Inflammatory macrophage (primary cell): ENCODE data around the gene DECR2.

Source experiments
- DNase-seq, 2 donors: peaks; one replicate each; pipeline ENCODE4 v3.0.0-alpha.2; 2020 to 2022

DECR2 gene

DNA sequence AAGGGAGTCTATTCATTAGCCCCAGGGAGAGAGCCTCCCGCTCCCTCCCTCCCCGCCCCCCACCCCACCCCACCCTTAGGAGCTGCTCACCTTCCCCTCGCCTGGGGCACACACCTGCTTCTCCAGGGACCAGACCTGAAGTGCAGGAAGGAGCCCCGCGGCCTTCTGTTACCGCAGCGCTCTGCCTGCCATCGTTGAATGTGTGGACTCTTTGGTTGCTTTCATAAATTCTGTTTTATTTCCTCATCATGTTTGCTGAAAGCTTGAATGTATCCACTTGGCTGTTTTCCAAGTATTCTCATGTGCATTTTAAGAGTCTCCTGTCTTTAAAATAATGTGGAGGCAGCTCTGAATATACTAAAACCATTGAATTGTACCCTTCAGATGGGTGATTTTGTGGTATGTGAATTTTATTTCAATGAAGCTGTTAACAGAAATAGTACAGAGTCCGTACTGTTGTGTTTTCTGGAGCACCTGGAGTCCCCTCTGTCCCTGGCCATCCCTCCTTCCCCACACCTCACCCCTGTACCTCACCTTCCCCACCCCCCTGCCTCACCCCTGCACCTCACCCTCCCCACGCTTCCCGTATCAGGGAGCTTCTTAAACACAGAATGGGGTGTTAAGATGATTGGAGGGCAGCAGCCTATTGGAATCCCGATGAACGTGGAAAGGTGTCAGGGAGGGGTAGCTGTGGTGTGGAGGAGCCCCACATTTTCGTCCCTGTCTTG is 49.3 kb downstream of the DECR2 start:
- DNase-seq, result no peak

DNA sequence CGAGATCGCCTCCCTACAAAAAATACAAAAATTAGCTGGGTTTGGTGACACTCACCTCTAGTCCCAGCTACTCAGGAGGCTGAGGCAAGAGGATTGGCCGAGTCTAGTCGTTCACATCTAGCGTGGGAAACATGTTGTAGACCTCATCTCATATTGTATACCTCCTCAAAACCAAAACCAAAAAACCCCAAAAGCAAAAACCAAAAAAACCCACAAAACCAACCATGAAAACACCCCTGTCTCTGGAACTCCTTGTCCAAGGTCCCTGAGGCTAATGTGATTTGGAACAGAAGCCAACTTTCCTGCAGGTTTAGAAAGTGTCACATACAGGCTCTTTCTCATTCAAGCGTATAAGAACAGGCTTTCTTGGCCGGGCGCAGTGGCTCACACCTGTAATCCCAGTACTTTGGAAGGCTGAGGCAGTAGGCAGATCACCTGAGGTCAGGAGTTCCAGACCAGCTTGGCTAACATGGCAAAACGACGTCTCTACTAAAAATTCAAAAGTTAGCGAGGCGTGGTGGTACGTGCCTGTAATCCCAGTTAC is 52.8 kb downstream of the DECR2 start:
- DNase-seq, result no peak

DNA sequence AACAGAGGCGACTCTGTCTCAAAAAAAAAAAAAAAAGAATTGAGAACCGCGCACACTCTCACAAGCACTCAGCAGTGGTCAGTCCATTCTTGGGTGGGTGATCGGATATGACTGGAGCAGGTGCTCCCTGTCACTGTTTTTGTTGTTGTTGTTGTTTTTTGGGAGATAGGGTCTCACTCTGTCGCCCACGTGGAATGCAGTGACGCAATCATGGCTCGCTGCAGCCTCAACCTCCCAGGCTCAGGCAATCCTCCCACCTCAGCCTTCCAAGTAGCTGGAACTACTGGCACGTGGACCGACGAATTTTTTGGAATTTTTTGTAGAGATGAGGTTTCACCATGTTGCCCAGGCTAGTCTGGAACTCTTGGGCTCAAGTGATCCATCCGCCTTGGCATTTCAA is 53.8 kb downstream of the DECR2 start:
- no peak for DNase-seq

DNA sequence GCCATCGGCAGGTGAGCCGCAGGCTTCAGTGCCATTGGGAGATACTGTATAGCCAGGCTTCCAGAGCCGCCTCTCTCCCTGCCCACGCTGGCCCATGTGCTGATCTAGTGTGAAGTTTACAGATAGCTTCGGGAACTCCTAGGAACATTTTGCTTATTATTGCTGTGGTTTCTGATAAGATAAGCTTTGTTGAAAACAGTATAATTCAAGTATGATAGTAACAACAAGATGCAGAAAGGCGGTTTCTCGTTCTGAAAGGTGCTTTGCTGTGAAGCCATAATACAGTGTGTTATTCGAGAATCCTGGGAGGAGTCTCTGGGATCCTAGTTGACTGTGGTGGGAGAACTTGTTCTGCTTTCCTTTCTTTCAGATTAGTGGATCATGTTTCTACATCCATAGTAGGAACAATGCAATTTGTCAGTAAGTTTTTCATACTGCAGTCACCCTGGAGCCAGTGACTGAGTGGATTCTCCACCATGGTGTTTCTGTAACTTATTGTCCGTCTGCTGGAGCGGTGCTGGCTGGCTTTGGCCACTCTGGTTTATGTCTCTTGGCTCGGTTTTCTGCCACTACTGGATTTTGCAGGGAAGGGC is 55.3 kb downstream of the DECR2 start:
- no peak for DNase-seq

DNA sequence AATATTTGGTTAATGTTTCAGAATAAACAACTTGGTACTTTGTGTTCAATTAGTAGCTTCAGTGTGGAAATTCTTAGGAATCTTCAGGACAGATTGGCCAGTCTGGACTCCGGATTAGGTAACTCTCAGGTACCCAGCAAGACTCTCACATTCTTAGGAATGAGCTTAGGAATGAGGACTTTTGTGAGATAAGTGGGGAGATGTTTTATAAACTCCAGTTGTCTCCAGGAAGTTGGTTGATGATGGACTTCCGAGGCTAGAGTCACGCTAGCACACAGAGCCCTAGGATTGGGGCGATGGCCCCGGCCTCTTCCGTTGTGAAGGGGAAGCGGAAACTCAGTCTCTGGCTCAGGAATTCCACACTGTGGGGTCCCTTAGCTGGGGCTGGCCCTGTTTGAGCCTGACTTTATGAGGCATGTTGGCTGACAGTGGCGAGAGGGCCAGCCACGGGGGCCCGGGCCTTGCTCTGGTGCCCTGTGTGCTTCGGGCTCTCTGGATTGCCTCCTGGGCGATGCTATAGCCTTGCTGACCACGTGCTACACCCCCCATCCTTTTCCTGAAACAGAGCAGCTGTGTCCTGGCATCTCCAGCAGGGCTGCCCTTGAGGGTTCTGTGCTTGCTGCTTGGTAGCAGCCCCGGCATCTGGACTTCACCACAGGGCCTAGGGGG is 56.2 kb downstream of the DECR2 start:
- no peak for DNase-seq

DNA sequence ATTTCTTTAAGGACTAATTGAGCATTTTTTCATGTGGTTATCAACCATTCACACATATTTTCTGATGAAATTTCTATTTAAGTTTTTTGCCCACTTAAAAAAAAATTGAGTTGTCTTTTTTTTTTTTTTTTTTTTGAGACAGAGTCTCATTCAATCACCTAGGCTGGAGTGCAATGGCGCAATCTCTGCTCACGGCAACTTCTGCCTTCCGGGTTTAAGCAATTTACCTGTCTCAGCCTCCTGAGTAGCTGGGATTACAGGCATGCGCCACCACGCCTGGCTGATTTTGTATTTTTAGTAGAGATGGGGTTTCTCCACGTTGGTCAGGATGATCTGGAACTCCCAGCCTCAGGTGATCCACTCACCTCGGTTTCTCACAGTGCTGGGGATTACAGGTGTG is 58.1 kb downstream of the DECR2 start:
- no peak for DNase-seq

DNA sequence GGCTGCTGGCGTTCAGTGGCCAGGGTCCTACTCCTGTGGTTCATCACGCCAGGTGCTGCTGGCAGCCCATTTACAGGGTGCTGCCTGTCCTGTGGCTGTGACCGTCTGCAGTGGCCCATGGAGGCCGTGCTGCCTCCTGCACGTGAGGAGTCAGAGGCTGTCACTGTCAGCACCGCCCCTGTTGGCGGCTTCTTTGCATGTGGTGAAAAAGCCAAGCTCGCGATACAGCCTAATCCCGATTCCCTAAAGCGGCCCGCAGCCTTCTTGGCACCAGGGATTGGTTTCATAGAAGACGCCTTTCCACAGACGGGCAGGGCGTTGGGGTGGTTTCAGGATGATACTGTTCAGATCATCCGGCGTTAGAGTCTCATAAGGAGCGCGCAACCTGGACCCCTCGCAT is 59.1 kb downstream of the DECR2 start:
- no peak for DNase-seq
